GM21367 (cell line): ENCODE data around the gene SERPINA10.
"Not testable (repeated sequence)": the region's sequence is repeated elsewhere in the genome, so short reads cannot be mapped to it uniquely, and the experiment has no call there.

Experiments used
- ATAC-seq: cut with Tn5 transposase; IDR thresholded peaks from one replicate; pipeline ENCODE4 v1.9.1; 2021; ENCODE audit not compliant: unreplicated experiment

Gene SERPINA10

GRCh38 chr14:94313991-94314655, 21.1 kb upstream of the SERPINA10 start:
- ATAC-seq = no peak

GRCh38 chr14:94312481-94313246, 19.6 kb upstream of the SERPINA10 start:
- no peak for ATAC-seq

GRCh38 chr14:94310248-94310647, 17.2 kb upstream of the SERPINA10 start:
- ATAC-seq = no peak

- ATAC-seq = no peak
Observed at GRCh38 chr14:94309721-94310120, 16.7 kb upstream of the SERPINA10 start.

- no peak for ATAC-seq
Observed at GRCh38 chr14:94307410-94307992, 14.4 kb upstream of the SERPINA10 start.

GRCh38 chr14:94306047-94306978, 13.2 kb upstream of the SERPINA10 start:
- ATAC-seq = no peak

GRCh38 chr14:94305620-94306019, 12.6 kb upstream of the SERPINA10 start:
- no peak for ATAC-seq

GRCh38 chr14:94304243-94304642, 11.2 kb upstream of the SERPINA10 start:
- ATAC-seq = no peak

GRCh38 chr14:94303111-94303510, 10.0 kb upstream of the SERPINA10 start:
- ATAC-seq = no peak

GRCh38 chr14:94298130-94298529, 5.1 kb upstream of the SERPINA10 start:
- ATAC-seq = no peak

GRCh38 chr14:94296181-94296545, 3.1 kb upstream of the SERPINA10 start:
- ATAC-seq = not testable (repeated sequence)

- no peak for ATAC-seq
Observed at GRCh38 chr14:94295360-94296180, 2.5 kb upstream of the SERPINA10 start.

GRCh38 chr14:94293578-94293924, 483 bp upstream of the SERPINA10 start:
- no peak for ATAC-seq

- ATAC-seq = no peak
Observed at GRCh38 chr14:94292526-94292871, 569 bp downstream of the SERPINA10 start.

- no peak for ATAC-seq
Observed at GRCh38 chr14:94291906-94292525, 1.1 kb downstream of the SERPINA10 start.

- no peak for ATAC-seq
Observed at GRCh38 chr14:94291159-94291905, 1.7 kb downstream of the SERPINA10 start.

GRCh38 chr14:94290197-94290596, 2.9 kb downstream of the SERPINA10 start:
- no peak for ATAC-seq

GRCh38 chr14:94288610-94289465, 4.2 kb downstream of the SERPINA10 start:
- ATAC-seq = no peak
